GM12878 (cell line): Measurements from ENCODE around the gene CHST4. TPM values are rescaled to one million over a fixed set of nuclear protein-coding genes. Genes with fewer than 3 reads are reported as not detected.
A peak's percentile ranks its signal among the peaks of the same experiment; 100 is the strongest.

Source experiments
- ASH2L ChIP-seq: fragments of 300-600, 200-600 bp; sonication (generic); IDR thresholded peaks from 2 replicates; pipeline ENCODE4 v1.6.1; 2017; ENCODE audit warnings: low read depth, mild to moderate bottlenecking, borderline replicate concordance
- BACH1 ChIP-seq: fragments of 450-650 bp; IDR thresholded peaks from 2 replicates; pipeline ENCODE4 v1.6.1; 2017; ENCODE audit warnings: mild to moderate bottlenecking, borderline replicate concordance
- CBFB ChIP-seq: IDR thresholded peaks from 2 replicates; pipeline ENCODE4 v1.6.1; 2016; ENCODE audit warnings: antibody characterized with exemption, low read depth
- CHD1 ChIP-seq: IDR thresholded peaks from 2 replicates; pipeline ENCODE4 v1.6.1; 2012; ENCODE audit warnings: low read depth, low read length, improper control_type of control experiment
- ESRRA ChIP-seq: IDR thresholded peaks from 2 replicates; pipeline ENCODE4 v1.6.1; 2012; ENCODE audit warnings: mild to moderate bottlenecking, low read length, improper control_type of control experiment
- ETV6 ChIP-seq, 2 experiments: fragments of 450-650 bp in 1 of 2; IDR thresholded peaks in 1 of 2; conservative IDR thresholded peaks in 1 of 2; 2 replicates each; pipeline ENCODE4 v1.6.1; 2014; ENCODE audit warnings: antibody characterized with exemption in 1 of 2, borderline replicate concordance in 1 of 2, low read depth in 1 of 2, mild to moderate bottlenecking in 1 of 2, moderate library complexity in 1 of 2
- IRF4 ChIP-seq: IDR thresholded peaks from 2 replicates; pipeline ENCODE4 v1.6.1; 2011; ENCODE audit warnings: low read depth, low read length
- JUNB ChIP-seq: IDR thresholded peaks from 2 replicates; pipeline ENCODE4 v1.6.1; 2016; ENCODE audit warnings: antibody characterized with exemption, mild to moderate bottlenecking
- MTA2 ChIP-seq: fragments of 450-650 bp; IDR thresholded peaks from 2 replicates; pipeline ENCODE4 v1.6.1; 2016; ENCODE audit warnings: low read depth, mild to moderate bottlenecking, moderate library complexity
- NBN ChIP-seq: fragments of 450-650 bp; IDR thresholded peaks from 2 replicates; pipeline ENCODE4 v1.6.1; 2016
- POLR2A ChIP-seq: IDR thresholded peaks from 2 replicates; pipeline ENCODE4 v1.6.1; 2011; ENCODE audit warnings: low read depth, mild to moderate bottlenecking, low read length
- RAD21 ChIP-seq: IDR thresholded peaks from 2 replicates; pipeline ENCODE4 v1.6.1; 2011; ENCODE audit warnings: mild to moderate bottlenecking, low read depth, low read length, moderate library complexity; ENCODE audit not compliant: insufficient read depth
- RAD51 ChIP-seq: fragments of 450-650 bp; IDR thresholded peaks from 2 replicates; pipeline ENCODE4 v1.6.1; 2016; ENCODE audit warnings: moderate library complexity, mild to moderate bottlenecking, inconsistent platforms
- SP1 ChIP-seq: IDR thresholded peaks from one replicate; pipeline ENCODE4 v1.6.1; 2011; ENCODE audit warnings: low read depth, low read length
- TCF12 ChIP-seq: IDR thresholded peaks from 2 replicates; pipeline ENCODE4 v1.6.1; 2011; ENCODE audit warnings: low read depth, mild to moderate bottlenecking, low read length
- ZNF384 ChIP-seq: IDR thresholded peaks from 2 replicates; pipeline ENCODE4 v1.6.1; 2012; ENCODE audit warnings: low read depth, mild to moderate bottlenecking, low read length, improper control_type of control experiment, borderline replicate concordance
- ZSCAN29 ChIP-seq: fragments of 450-650 bp; IDR thresholded peaks from 2 replicates; pipeline ENCODE4 v1.6.1; 2017; ENCODE audit warnings: mild to moderate bottlenecking, moderate library complexity
- polyA plus RNA-seq, 11 experiments: library from polyadenylated mRNA; depleted of rRNA in 4 of 11; unstranded in 6 of 11; stranded (reverse) in 5 of 11; fragments of >200 nt; fragmentation: Nextera tagmentation in 4 of 11; fragmentation: Illumina TruSeq in 1 of 11; extraction: Ambion mirVana in 4 of 11; extraction: Trizol in 1 of 11; gene quantifications; 1 replicate in 1 of 11; 2 replicates in 10 of 11; pipeline versions ENCODE4 v1.2.1 to v1.2.3, GENCODE V29; 2011 to 2016; ENCODE audit warnings: inconsistent platforms in 2 of 11, missing spikeins in 2 of 11, low read depth in 1 of 11
- total RNA-seq, 4 experiments: library from RNA; depleted of rRNA in 3 of 4; stranded (reverse); fragments of >200 nt in 3 of 4; fragmentation: Illumina TruSeq in 1 of 4; extraction: Trizol in 1 of 4; gene quantifications; 2 replicates each; pipeline versions ENCODE4 v1.2.1 to v1.2.3, GENCODE V29; 2013 to 2021
- TF ChIP-seq, protein P1 (sequence below): IDR thresholded peaks from 2 replicates; pipeline ENCODE4 v1.6.1; 2012; ENCODE audit warnings: mild to moderate bottlenecking, low read depth, low read length
- TF ChIP-seq, protein P2 (sequence below): fragments of 450-650 bp; IDR thresholded peaks from 2 replicates; pipeline ENCODE4 v1.6.1; 2017; ENCODE audit warnings: mild to moderate bottlenecking, moderate library complexity
- TF ChIP-seq, protein P3 (sequence below): IDR thresholded peaks from 2 replicates; pipeline ENCODE4 v1.6.1; 2011; ENCODE audit warnings: borderline replicate concordance, low read depth, mild to moderate bottlenecking, moderate library complexity, mixed read lengths, low read length; ENCODE audit not compliant: insufficient read depth; ENCODE audit errors: extremely low read length
- TF ChIP-seq, protein P4 (sequence below): fragments of 450-650 bp; IDR thresholded peaks from 2 replicates; pipeline ENCODE4 v1.6.1; 2014; ENCODE audit warnings: mild to moderate bottlenecking

The CHST4 gene
- total and polyA plus RNA-seq, 10 of the 15 experiments (the other 5 are each of a cell fraction or from before 2014, with no cell fraction given): 0.10 to 1.7 (median 0.79) TPM

DNA sequence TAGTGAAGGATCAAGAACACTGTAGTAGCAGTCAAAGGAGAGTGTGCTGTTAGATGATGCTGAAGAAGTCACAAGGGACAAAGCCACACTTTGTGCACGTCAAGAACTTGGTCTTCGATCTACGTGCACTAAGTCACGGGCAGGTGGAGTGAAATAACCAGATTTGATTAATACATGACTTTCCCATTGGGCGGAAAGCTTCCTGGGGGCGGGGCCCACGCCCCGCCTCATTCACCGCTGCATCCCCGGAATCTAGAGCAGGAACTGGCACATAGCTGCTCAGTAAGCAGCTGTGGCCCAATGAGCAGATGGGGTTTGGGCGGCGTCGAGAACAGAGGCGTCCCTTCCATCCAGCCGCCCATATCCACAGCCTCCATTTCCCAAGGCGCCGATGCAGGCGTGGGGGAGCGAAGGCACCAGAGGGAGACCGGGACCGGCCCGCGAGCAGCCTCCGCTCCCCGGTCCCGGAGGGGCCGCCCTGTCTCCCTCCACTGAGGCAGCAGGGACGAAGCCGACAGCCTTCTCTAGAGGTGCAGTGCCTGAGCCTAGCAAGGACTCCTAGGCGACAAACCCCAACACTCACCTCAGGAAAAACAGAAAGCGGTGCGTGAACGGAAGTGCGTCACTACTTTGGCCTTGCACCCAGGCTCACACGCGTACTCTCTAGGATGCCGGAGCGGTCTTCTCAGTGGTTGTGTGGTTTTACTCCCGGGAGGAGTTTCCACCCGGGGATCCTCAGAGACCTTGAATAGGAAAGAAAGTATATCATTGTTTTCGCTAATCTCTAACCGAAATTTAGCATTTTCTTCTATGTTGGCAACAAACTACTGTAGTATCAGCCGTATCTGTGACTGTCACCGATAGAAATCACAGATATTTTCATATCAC is 42.0 kb upstream of the CHST4 start (continued):
- TF ChIP-seq, protein P1, sequence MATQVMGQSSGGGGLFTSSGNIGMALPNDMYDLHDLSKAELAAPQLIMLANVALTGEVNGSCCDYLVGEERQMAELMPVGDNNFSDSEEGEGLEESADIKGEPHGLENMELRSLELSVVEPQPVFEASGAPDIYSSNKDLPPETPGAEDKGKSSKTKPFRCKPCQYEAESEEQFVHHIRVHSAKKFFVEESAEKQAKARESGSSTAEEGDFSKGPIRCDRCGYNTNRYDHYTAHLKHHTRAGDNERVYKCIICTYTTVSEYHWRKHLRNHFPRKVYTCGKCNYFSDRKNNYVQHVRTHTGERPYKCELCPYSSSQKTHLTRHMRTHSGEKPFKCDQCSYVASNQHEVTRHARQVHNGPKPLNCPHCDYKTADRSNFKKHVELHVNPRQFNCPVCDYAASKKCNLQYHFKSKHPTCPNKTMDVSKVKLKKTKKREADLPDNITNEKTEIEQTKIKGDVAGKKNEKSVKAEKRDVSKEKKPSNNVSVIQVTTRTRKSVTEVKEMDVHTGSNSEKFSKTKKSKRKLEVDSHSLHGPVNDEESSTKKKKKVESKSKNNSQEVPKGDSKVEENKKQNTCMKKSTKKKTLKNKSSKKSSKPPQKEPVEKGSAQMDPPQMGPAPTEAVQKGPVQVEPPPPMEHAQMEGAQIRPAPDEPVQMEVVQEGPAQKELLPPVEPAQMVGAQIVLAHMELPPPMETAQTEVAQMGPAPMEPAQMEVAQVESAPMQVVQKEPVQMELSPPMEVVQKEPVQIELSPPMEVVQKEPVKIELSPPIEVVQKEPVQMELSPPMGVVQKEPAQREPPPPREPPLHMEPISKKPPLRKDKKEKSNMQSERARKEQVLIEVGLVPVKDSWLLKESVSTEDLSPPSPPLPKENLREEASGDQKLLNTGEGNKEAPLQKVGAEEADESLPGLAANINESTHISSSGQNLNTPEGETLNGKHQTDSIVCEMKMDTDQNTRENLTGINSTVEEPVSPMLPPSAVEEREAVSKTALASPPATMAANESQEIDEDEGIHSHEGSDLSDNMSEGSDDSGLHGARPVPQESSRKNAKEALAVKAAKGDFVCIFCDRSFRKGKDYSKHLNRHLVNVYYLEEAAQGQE: no peak
- no peak for TF ChIP-seq JUNB
- TF ChIP-seq NBN: peak; percentile 91
- TF ChIP-seq, protein P2, sequence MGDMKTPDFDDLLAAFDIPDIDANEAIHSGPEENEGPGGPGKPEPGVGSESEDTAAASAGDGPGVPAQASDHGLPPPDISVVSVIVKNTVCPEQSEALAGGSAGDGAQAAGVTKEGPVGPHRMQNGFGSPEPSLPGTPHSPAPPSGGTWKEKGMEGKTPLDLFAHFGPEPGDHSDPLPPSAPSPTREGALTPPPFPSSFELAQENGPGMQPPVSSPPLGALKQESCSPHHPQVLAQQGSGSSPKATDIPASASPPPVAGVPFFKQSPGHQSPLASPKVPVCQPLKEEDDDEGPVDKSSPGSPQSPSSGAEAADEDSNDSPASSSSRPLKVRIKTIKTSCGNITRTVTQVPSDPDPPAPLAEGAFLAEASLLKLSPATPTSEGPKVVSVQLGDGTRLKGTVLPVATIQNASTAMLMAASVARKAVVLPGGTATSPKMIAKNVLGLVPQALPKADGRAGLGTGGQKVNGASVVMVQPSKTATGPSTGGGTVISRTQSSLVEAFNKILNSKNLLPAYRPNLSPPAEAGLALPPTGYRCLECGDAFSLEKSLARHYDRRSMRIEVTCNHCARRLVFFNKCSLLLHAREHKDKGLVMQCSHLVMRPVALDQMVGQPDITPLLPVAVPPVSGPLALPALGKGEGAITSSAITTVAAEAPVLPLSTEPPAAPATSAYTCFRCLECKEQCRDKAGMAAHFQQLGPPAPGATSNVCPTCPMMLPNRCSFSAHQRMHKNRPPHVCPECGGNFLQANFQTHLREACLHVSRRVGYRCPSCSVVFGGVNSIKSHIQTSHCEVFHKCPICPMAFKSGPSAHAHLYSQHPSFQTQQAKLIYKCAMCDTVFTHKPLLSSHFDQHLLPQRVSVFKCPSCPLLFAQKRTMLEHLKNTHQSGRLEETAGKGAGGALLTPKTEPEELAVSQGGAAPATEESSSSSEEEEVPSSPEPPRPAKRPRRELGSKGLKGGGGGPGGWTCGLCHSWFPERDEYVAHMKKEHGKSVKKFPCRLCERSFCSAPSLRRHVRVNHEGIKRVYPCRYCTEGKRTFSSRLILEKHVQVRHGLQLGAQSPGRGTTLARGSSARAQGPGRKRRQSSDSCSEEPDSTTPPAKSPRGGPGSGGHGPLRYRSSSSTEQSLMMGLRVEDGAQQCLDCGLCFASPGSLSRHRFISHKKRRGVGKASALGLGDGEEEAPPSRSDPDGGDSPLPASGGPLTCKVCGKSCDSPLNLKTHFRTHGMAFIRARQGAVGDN: peak; percentile 60
- TF ChIP-seq ZSCAN29: no peak
- TF ChIP-seq RAD21: no peak
- peak; percentile 46; the same call in 1 of the 2 replicates for TF ChIP-seq IRF4
- peak; percentile 86 for TF ChIP-seq POLR2A
- peak; percentile 41; the same call in 1 of the 2 replicates for TF ChIP-seq BACH1
- TF ChIP-seq RAD51: peak; percentile 53; the same call in 1 of the 2 replicates
- TF ChIP-seq CBFB: peak; percentile 70
- TF ChIP-seq, protein P3, sequence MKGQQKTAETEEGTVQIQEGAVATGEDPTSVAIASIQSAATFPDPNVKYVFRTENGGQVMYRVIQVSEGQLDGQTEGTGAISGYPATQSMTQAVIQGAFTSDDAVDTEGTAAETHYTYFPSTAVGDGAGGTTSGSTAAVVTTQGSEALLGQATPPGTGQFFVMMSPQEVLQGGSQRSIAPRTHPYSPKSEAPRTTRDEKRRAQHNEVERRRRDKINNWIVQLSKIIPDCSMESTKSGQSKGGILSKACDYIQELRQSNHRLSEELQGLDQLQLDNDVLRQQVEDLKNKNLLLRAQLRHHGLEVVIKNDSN: no peak
- TF ChIP-seq TCF12: no peak
- no peak for TF ChIP-seq MTA2
- TF ChIP-seq SP1: peak; percentile 48
- peak; percentile 63; the same call in 1 of the 2 replicates for TF ChIP-seq ASH2L
- no peak for TF ChIP-seq CHD1
- no peak for TF ChIP-seq ZNF384
- peak; percentile 52; the same call in 1 of the 2 replicates for TF ChIP-seq ESRRA
- TF ChIP-seq, protein P4, sequence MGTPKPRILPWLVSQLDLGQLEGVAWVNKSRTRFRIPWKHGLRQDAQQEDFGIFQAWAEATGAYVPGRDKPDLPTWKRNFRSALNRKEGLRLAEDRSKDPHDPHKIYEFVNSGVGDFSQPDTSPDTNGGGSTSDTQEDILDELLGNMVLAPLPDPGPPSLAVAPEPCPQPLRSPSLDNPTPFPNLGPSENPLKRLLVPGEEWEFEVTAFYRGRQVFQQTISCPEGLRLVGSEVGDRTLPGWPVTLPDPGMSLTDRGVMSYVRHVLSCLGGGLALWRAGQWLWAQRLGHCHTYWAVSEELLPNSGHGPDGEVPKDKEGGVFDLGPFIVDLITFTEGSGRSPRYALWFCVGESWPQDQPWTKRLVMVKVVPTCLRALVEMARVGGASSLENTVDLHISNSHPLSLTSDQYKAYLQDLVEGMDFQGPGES: no peak
- TF ChIP-seq ETV6 (conservative IDR thresholded peaks at IDR 0.05 in 1 of 2, IDR thresholded peaks at IDR 0.05 in 1 of 2; ENCODE audit: borderline replicate concordance in 1 of 2, low read depth in 1 of 2): no peak
